ENCODE results near the gene SNX8. TPM values are rescaled to one million over a fixed set of nuclear protein-coding genes. Genes with fewer than 3 reads are reported as not detected.

The SNX8 gene
- total RNA-seq, 1 donor from 2014 or later, result 15.6 TPM

DNA sequence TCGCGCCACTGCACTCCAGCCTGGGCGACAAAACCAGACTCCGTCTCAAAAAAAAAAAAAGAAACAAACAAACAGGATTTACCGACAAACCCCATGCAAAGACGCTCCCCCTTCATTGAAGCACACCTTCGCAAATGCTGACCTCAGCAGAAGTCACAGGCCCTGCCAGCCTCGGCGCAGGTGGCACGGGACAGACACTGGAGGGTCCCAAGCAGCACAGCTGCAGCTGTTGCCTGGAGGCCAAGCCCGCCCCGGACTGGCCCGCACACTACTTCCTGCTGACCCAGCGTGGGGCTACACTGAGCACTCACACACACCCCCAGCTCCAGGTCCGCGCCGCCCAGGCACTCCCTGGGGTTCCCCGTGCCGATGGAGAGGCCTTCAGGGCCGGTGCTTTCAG lies 31.2 kb downstream of the SNX8 start:
- Mint-ChIP-seq H3K4me3 (ENCODE audit: low read depth) (no peak overlapping the region), H3K27me3 (no peaks in the 10 kb centered on the region), H3K4me1 (ENCODE audit: low read depth) (peaks cover 16% of the 10 kb centered on the region), H3K36me3 (ENCODE audit: insufficient read depth) (no peaks in the 10 kb centered on the region), H3K9me3 (ENCODE audit: low read depth) (no peaks in the 10 kb centered on the region), H3K27ac (no peak overlapping the region)
- no peak for DNase-seq (ENCODE audit: low spot score, unreplicated experiment)
- TF ChIP-seq, protein P1, sequence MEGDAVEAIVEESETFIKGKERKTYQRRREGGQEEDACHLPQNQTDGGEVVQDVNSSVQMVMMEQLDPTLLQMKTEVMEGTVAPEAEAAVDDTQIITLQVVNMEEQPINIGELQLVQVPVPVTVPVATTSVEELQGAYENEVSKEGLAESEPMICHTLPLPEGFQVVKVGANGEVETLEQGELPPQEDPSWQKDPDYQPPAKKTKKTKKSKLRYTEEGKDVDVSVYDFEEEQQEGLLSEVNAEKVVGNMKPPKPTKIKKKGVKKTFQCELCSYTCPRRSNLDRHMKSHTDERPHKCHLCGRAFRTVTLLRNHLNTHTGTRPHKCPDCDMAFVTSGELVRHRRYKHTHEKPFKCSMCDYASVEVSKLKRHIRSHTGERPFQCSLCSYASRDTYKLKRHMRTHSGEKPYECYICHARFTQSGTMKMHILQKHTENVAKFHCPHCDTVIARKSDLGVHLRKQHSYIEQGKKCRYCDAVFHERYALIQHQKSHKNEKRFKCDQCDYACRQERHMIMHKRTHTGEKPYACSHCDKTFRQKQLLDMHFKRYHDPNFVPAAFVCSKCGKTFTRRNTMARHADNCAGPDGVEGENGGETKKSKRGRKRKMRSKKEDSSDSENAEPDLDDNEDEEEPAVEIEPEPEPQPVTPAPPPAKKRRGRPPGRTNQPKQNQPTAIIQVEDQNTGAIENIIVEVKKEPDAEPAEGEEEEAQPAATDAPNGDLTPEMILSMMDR (IDR thresholded peaks at IDR 0.05; ENCODE audit: unreplicated experiment), result no peak

DNA sequence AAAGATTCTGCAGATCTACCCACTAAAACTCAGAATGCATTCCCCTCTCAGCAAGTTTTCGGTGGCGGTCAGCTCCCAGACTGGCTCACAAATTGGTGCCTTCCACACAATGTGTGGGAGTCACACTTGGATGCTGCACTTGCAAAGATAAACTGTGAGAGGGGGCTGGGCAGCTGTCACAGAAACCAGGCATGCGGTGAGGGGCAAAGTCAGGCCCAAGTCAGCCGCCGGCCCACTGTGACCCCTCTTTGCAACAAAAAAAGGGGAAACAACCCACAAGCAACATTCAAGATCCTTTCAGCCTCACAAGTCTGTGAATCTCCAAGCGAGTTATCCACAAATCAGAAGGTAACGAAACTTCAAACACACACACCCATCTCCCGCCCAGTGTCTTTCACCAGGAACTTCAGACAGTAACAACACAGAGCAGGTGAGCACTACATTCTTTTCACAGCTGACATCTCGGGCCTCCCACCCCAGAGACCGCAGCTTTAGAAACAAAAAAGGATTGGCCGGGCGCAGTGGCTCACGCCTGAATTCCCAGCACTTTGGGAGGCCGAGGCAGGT lies 32.0 kb downstream of the SNX8 start:
- Mint-ChIP-seq H3K4me3 (ENCODE audit: low read depth) (no peak overlapping the region), H3K27ac (no peak overlapping the region), H3K4me1 (ENCODE audit: low read depth) (peaks cover 16% of the 10 kb centered on the region), H3K9me3 (ENCODE audit: low read depth) (no peaks in the 10 kb centered on the region), H3K27me3 (no peaks in the 10 kb centered on the region), H3K36me3 (ENCODE audit: insufficient read depth) (no peaks in the 10 kb centered on the region)
- TF ChIP-seq, protein P1 (IDR thresholded peaks at IDR 0.05; ENCODE audit: unreplicated experiment), result no peak
- DNase-seq (ENCODE audit: low spot score, unreplicated experiment), result no peak

DNA sequence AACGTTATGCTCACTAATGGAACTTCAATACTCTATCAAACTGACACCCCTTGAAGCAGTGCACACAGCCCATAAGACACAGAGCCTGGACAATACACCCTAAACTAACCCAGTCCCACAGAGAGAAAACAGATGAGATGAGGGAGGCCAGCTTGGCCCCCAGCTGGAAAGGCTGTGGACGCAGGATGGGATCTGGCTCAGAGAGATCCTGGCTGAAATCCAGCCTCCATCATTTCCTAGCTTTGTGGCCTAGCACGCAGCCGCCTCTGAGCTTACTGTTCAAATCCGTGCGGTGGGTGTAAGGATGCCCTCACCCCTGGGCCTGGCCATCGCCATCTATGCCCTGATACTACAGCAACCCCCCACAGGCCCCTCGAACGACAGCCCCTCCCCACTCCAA lies 32.7 kb downstream of the SNX8 start:
- H3K4me3 Mint-ChIP-seq (ENCODE audit: low read depth), result no peak overlapping the region
- TF ChIP-seq, protein P1 (IDR thresholded peaks at IDR 0.05; ENCODE audit: unreplicated experiment), result no peak
- DNase-seq (ENCODE audit: low spot score, unreplicated experiment), result no peak
- H3K4me1 Mint-ChIP-seq (ENCODE audit: low read depth), result peaks cover 16% of the 10 kb centered on the region
- H3K36me3 Mint-ChIP-seq (ENCODE audit: insufficient read depth), result no peaks in the 10 kb centered on the region
- H3K9me3 Mint-ChIP-seq (ENCODE audit: low read depth), result no peaks in the 10 kb centered on the region
- no peaks in the 10 kb centered on the region for H3K27me3 Mint-ChIP-seq
- no peak overlapping the region for H3K27ac Mint-ChIP-seq

DNA sequence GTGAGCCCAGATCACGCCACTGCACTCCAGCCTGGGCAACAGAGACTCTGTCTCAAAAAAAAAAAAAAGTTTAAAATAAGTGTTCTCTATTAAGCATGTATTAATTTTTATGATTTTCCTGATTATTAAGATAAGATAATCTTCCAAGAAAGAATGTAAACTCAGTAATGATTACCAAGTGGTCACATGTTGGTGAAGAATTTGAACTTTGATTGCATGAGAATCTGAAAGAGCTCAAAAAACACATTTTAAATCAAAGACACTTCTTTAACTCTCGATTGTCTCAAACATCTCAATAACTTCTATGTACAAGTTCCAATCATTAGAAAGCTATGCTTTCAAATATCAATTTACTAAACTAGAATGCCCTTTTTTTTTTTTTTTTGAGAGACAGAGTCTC lies 33.8 kb downstream of the SNX8 start:
- TF ChIP-seq, protein P1 (IDR thresholded peaks at IDR 0.05; ENCODE audit: unreplicated experiment), result no peak
- no peaks in the 10 kb centered on the region for H3K9me3 Mint-ChIP-seq (ENCODE audit: low read depth)
- no peaks in the 10 kb centered on the region for H3K36me3 Mint-ChIP-seq (ENCODE audit: insufficient read depth)
- H3K27me3 Mint-ChIP-seq, result no peaks in the 10 kb centered on the region
- no peak for DNase-seq (ENCODE audit: low spot score, unreplicated experiment)
- H3K4me3 Mint-ChIP-seq (ENCODE audit: low read depth), result no peak overlapping the region
- H3K4me1 Mint-ChIP-seq (ENCODE audit: low read depth), result peaks cover 16% of the 10 kb centered on the region
- no peak overlapping the region for H3K27ac Mint-ChIP-seq

DNA sequence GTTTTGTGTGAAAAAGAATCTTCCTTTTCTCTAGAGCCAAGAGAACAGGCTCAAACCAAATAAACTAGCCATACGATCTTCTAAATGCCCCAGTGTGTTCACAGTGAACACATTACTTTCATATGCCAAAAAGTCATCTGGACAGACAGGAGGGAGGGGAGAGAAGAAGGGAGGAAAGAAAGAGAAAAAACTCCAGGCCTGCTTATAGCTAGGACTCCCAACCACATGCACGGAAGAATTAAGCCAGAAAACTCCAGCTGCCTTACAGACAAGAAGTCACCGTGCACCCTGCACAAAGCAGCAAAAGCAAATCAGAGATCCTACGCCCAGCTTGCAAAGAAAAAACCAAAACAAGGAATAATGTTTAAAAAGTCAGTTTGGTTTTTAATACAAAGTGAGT lies 34.3 kb downstream of the SNX8 start:
- TF ChIP-seq, protein P1 (IDR thresholded peaks at IDR 0.05; ENCODE audit: unreplicated experiment), result no peak
- H3K27ac Mint-ChIP-seq, result peak overlapping the region; percentile 15
- no peak for DNase-seq (ENCODE audit: low spot score, unreplicated experiment)

More for the DNA sequence above, 34.3 kb downstream of the SNX8 start:
- Mint-ChIP-seq H3K9me3 (ENCODE audit: low read depth) (no peaks in the 10 kb centered on the region), H3K4me1 (ENCODE audit: low read depth) (peaks cover 16% of the 10 kb centered on the region), H3K4me3 (ENCODE audit: low read depth) (no peak overlapping the region), H3K27me3 (no peaks in the 10 kb centered on the region), H3K36me3 (ENCODE audit: insufficient read depth) (no peaks in the 10 kb centered on the region)
